Hepatocyte (in vitro differentiated cells): ENCODE measurements around the gene HSPA1A. TPM values are rescaled to one million over a fixed set of nuclear protein-coding genes. Genes with fewer than 3 reads are reported as not detected.
A peak's percentile ranks its signal among the peaks of the same experiment; 100 is the strongest.

Experiments used
- DNase-seq: peaks from one replicate; pipeline ENCODE4 v3.0.0-alpha.2; 2016; ENCODE audit warnings: low spot score
- H2AFZ ChIP-seq: fragments of 200-600 bp; sonication (generic); 2 replicates; pipeline ENCODE4 v1.6.0; 2016; ENCODE audit warnings: antibody characterized with exemption, mild to moderate bottlenecking
- H3K27ac ChIP-seq: fragments of 200-600 bp; sonication (generic); 2 replicates; pipeline ENCODE4 v1.5.1; 2016; ENCODE audit warnings: mild to moderate bottlenecking
- H3K27me3 ChIP-seq: fragments of 200-600 bp; sonication (generic); 2 replicates; pipeline ENCODE4 v1.6.1; 2016
- H3K36me3 ChIP-seq: fragments of 200-600 bp; sonication (generic); replicated peaks from 2 replicates; pipeline ENCODE4 v1.5.1; 2016; ENCODE audit warnings: low read depth; ENCODE audit not compliant: insufficient read depth
- H3K4me1 ChIP-seq: fragments of 200-600 bp; sonication (generic); 2 replicates; pipeline ENCODE4 v1.5.1; 2016; ENCODE audit warnings: mild to moderate bottlenecking, moderate library complexity; ENCODE audit not compliant: insufficient read depth
- H3K4me2 ChIP-seq: fragments of 200-600 bp; sonication (generic); 2 replicates; pipeline ENCODE4 v1.6.0; 2016
- H3K4me3 ChIP-seq: fragments of 200-600 bp; sonication (generic); 2 replicates; pipeline ENCODE4 v1.5.1; 2016; ENCODE audit warnings: mild to moderate bottlenecking
- H3K79me2 ChIP-seq: fragments of 200-600 bp; sonication (generic); 2 replicates; pipeline ENCODE4 v1.6.0; 2017; ENCODE audit warnings: mild to moderate bottlenecking
- H3K9me2 ChIP-seq: fragments of 200-600 bp; sonication (generic); replicated peaks from 2 replicates; pipeline ENCODE4 v1.6.0; 2017; ENCODE audit warnings: mild to moderate bottlenecking; ENCODE audit not compliant: insufficient read depth
- H3K9me3 ChIP-seq: fragments of 200-600 bp; sonication (generic); 2 replicates; pipeline ENCODE4 v1.5.1; 2016; ENCODE audit warnings: low read depth, mild to moderate bottlenecking
- H4K20me1 ChIP-seq: fragments of 200-600 bp; sonication (generic); 2 replicates; pipeline ENCODE4 v1.6.0; 2016; ENCODE audit warnings: mild to moderate bottlenecking; ENCODE audit not compliant: insufficient read depth, poor library complexity, severe bottlenecking
- CTCF ChIP-seq: fragments of 200-600 bp; sonication (generic); IDR thresholded peaks from 2 replicates; pipeline ENCODE4 v1.5.1; 2016; ENCODE audit warnings: antibody characterized with exemption, mild to moderate bottlenecking; ENCODE audit not compliant: poor library complexity
- EZH2 ChIP-seq: fragments of 200-600 bp; sonication (generic); IDR thresholded peaks from 2 replicates; pipeline ENCODE4 v1.6.1; 2016; ENCODE audit warnings: antibody characterized with exemption, mild to moderate bottlenecking, borderline replicate concordance
- EZH2phosphoT487 ChIP-seq: fragments of 200-600 bp; sonication (generic); IDR thresholded peaks from one replicate; pipeline ENCODE4 v1.6.1; 2018; ENCODE audit warnings: antibody characterized with exemption, mild to moderate bottlenecking, low read depth, moderate library complexity; ENCODE audit not compliant: unreplicated experiment, severe bottlenecking
- WGBS: methylation state at CpG from one replicate; pipeline ENCODE4 v1.1.6; 2016; ENCODE audit warnings: low lambda C conversion rate; ENCODE audit errors: missing lambda C conversion rate; 5-methylcytosine and 5-hydroxymethylcytosine counted together
- polyA plus RNA-seq: library from polyadenylated mRNA; unstranded; fragments of >200 nt; fragmentation: Nextera tagmentation; extraction: Ambion mirVana; gene quantifications from 2 replicates; pipeline ENCODE4 v1.2.1, GENCODE V29; 2016
- total RNA-seq: library from RNA; depleted of rRNA; stranded (reverse); fragments of >200 nt; gene quantifications from 2 replicates; pipeline ENCODE4 v1.2.3, GENCODE V29; 2014

The HSPA1A gene
- total and polyA plus RNA-seq, 2 experiments from 2014 or later, result 82.2 to 83.3 TPM

DNA sequence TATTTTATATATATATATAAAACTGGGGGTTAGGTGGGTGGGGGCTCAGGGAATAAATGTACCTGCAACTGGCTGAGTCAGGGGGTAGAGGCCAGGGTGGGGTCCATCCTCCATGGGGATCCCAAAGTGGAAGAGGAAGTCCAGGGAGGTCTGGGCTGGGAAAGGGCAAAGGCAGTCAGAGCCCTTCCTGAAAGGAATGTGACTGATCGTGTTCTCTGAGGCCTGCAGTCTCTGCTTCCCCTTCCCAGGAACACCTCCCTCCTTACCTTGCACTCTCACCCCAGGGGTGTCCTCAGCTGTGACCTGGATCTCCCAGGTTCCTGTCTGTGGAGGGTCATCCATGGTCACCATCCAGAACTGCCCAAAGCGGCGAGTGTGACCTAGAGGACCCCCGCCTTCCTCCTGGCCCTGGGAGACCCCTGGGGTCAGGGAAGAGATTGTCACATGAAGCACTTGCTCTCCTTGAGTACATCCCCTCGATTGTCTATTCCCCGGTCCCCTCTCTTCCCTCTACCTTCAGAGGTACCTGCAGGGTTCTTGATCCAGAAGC lies 48.2 kb upstream of the HSPA1A start:
- DNase-seq, result no peak
- no peaks in the 10 kb centered on the region for H3K9me3 ChIP-seq
- no peak for TF ChIP-seq CTCF
- H4K20me1 ChIP-seq, result no peaks in the 10 kb centered on the region
- no peak overlapping the region for H2AFZ ChIP-seq
- no peaks in the 10 kb centered on the region for H3K27me3 ChIP-seq
- no peaks in the 10 kb centered on the region for H3K79me2 ChIP-seq
- WGBS, result 88% methylated on average over 6 of the region's 6 CpGs
- no peak overlapping the region for H3K27ac ChIP-seq
- peaks cover 8% of the 10 kb centered on the region for H3K4me1 ChIP-seq
- H3K9me2 ChIP-seq, result no peaks in the 10 kb centered on the region
- no peak overlapping the region for H3K4me2 ChIP-seq
- no peaks in the 10 kb centered on the region for H3K36me3 ChIP-seq
- no peak overlapping the region for H3K4me3 ChIP-seq

DNA sequence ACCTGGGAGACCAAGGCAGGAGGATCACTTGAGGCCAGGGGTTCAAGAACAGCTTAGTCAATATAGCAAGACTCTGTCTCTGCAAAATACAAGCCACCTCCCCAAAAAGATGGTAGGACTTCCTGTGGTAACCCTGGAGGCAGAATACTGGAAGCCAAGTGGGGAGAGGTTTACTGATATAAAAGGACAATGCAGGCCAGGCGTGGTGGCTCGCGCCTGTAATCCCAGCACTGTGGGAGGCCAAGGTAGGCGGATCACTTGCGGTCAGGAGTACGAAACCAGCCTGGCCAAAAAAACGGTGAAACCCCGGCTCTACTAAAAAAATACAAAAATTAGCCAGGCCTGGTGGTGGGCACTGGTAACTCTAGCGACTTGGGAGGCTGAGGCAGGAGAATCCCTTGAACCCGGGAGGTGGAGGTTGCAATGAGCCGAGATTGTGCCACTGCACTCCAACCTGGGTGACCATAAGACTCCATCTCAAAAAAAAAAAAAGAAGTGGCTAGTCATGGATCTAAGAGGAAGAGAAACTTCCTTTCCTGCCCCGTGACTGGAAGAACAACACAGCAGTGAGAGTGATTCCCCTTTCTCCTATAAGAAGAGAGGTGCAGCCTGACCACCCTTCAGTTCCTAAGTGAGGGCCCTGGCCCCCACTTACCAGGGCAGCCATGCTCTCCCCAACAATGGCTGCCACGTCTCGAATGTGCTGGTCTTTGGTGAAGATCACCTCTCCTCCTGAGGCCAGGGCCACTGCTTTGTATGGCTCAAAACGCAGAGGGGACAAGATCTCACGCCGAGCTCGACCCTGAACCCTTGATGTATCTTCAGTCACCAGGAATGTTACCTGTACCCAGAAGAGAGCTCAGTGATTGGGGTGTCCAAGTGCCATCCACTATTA lies 46.7 kb upstream of the HSPA1A start:
- H3K9me2 ChIP-seq, result no peaks in the 10 kb centered on the region
- no peak overlapping the region for H2AFZ ChIP-seq
- no peaks in the 10 kb centered on the region for H3K79me2 ChIP-seq
- H3K9me3 ChIP-seq, result no peaks in the 10 kb centered on the region
- no peak for TF ChIP-seq EZH2
- no peaks in the 10 kb centered on the region for H4K20me1 ChIP-seq
- no peaks in the 10 kb centered on the region for H3K36me3 ChIP-seq
- no peak overlapping the region for H3K27ac ChIP-seq
- H3K4me1 ChIP-seq, result peaks cover 8% of the 10 kb centered on the region
- no peak overlapping the region for H3K4me2 ChIP-seq
- H3K4me3 ChIP-seq, result no peak overlapping the region
- DNase-seq, result no peak
- no peaks in the 10 kb centered on the region for H3K27me3 ChIP-seq
- 91% methylated on average over 18 of the region's 18 CpGs for WGBS

DNA sequence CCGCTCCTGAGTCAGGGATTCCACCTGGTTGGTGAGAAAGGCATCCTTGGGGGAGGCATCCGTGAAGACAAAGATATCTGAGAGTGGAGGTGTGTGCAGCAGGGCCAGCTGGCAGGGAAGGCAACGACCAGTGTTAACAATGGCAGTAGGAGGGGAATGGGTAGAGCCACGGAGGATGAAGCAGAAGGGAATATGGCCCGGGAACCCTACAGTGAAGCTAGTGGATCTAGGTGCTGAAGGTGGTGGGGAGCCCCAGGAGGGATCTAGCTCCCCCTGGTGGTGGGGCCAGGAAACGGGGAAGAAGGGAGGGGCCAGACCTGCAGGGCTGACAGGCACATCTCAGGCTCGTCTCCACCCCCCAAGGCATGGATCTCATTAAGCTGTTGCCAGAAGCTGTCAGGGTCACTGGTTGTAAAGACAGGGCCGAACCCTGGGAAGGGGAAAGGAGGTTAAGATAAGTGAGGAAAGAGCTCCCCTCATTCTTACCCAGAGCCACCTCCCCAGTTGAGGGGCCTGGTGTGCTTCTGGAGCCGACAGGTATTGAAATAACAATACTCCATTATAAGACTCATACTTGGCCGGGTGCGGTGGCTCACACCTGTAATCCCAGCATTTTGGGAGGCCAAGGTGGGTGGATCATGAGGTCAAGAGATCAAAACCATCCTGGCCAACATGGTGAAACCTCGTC lies 45.5 kb upstream of the HSPA1A start:
- H3K9me2 ChIP-seq, result no peaks in the 10 kb centered on the region
- H3K4me2 ChIP-seq, result no peak overlapping the region
- no peak overlapping the region for H3K4me3 ChIP-seq
- H4K20me1 ChIP-seq, result no peaks in the 10 kb centered on the region
- TF ChIP-seq EZH2phosphoT487, result no peak
- peak; percentile 54 for TF ChIP-seq CTCF
- H3K27me3 ChIP-seq, result no peaks in the 10 kb centered on the region
- H3K79me2 ChIP-seq, result no peaks in the 10 kb centered on the region
- 73% methylated on average over 12 of the region's 12 CpGs for WGBS
- H3K36me3 ChIP-seq, result no peaks in the 10 kb centered on the region
- no peaks in the 10 kb centered on the region for H3K4me1 ChIP-seq
- DNase-seq, result peak; percentile 76
- H3K9me3 ChIP-seq, result no peaks in the 10 kb centered on the region
- no peak overlapping the region for H3K27ac ChIP-seq
- H2AFZ ChIP-seq, result no peak overlapping the region

GRCh38 chr6:31770860-31771259 lies 44.5 kb upstream of the HSPA1A start:
- 90% methylated on average over 2 of the region's 2 CpGs for WGBS

More at GRCh38 chr6:31770860-31771259, 44.5 kb upstream of the HSPA1A start:
- Histone ChIP-seq H3K36me3 (no peaks in the 10 kb centered on the region), H3K4me3 (no peak overlapping the region), H3K79me2 (no peaks in the 10 kb centered on the region), H3K9me2 (no peaks in the 10 kb centered on the region), H3K27ac (no peak overlapping the region), H4K20me1 (no peaks in the 10 kb centered on the region), H3K9me3 (no peaks in the 10 kb centered on the region), H3K4me1 (peaks cover 3% of the 10 kb centered on the region), H3K27me3 (no peaks in the 10 kb centered on the region), H2AFZ (no peak overlapping the region), H3K4me2 (no peak overlapping the region)
- no peak for DNase-seq
- TF ChIP-seq EZH2, result no peak
- TF ChIP-seq CTCF, result no peak
- no peak for TF ChIP-seq EZH2phosphoT487
